ENCODE measurements around the gene STK32B. TPM values are rescaled to one million over a fixed set of nuclear protein-coding genes. Genes with fewer than 3 reads are reported as not detected.

STK32B gene
- total RNA-seq, 1 donor from 2014 or later = 6.5 TPM

- no peak for DNase-seq
Observed at GRCh38 chr4:5126231-5126630, 75.0 kb downstream of the STK32B start.

GRCh38 chr4:5126857-5127256, 75.6 kb downstream of the STK32B start:
- no peak for DNase-seq

GRCh38 chr4:5127556-5127955, 76.3 kb downstream of the STK32B start:
- DNase-seq = peak; percentile 32

- DNase-seq = no peak
Observed at GRCh38 chr4:5128569-5128968, 77.3 kb downstream of the STK32B start.

GRCh38 chr4:5133201-5133600, 81.9 kb downstream of the STK32B start:
- DNase-seq = no peak

GRCh38 chr4:5133933-5134594, 82.8 kb downstream of the STK32B start:
- no peak for DNase-seq

GRCh38 chr4:5134620-5135019, 83.3 kb downstream of the STK32B start:
- no peak for DNase-seq

- DNase-seq = no peak
Observed at GRCh38 chr4:5137226-5137625, 85.9 kb downstream of the STK32B start.

- DNase-seq = no peak
Observed at GRCh38 chr4:5137927-5138326, 86.6 kb downstream of the STK32B start.

GRCh38 chr4:5138389-5138788, 87.1 kb downstream of the STK32B start:
- DNase-seq = no peak

GRCh38 chr4:5139141-5139540, 87.9 kb downstream of the STK32B start:
- no peak for DNase-seq

GRCh38 chr4:5141802-5142201, 90.5 kb downstream of the STK32B start:
- no peak for DNase-seq

GRCh38 chr4:5142726-5143125, 91.4 kb downstream of the STK32B start:
- peak; percentile 43 for DNase-seq

GRCh38 chr4:5143306-5143861, 92.1 kb downstream of the STK32B start:
- no peak for DNase-seq

- no peak for DNase-seq
Observed at GRCh38 chr4:5143940-5144339, 92.7 kb downstream of the STK32B start.

GRCh38 chr4:5144384-5144783, 93.1 kb downstream of the STK32B start:
- DNase-seq = no peak

GRCh38 chr4:5146248-5146647, 95.0 kb downstream of the STK32B start:
- no peak for DNase-seq

- DNase-seq = no peak
Observed at GRCh38 chr4:5152521-5152920, 101.2 kb downstream of the STK32B start.

GRCh38 chr4:5156682-5157081, 105.4 kb downstream of the STK32B start:
- DNase-seq = peak; percentile 96

- DNase-seq = no peak
Observed at GRCh38 chr4:5157791-5158770, 106.8 kb downstream of the STK32B start.

- no peak for DNase-seq
Observed at GRCh38 chr4:5158825-5159224, 107.5 kb downstream of the STK32B start.

- DNase-seq = no peak
Observed at GRCh38 chr4:5160668-5161067, 109.4 kb downstream of the STK32B start.

- no peak for DNase-seq
Observed at GRCh38 chr4:5162909-5163508, 111.7 kb downstream of the STK32B start.
